ENCODE results near the gene EFNA3.

Gene EFNA3

DNA sequence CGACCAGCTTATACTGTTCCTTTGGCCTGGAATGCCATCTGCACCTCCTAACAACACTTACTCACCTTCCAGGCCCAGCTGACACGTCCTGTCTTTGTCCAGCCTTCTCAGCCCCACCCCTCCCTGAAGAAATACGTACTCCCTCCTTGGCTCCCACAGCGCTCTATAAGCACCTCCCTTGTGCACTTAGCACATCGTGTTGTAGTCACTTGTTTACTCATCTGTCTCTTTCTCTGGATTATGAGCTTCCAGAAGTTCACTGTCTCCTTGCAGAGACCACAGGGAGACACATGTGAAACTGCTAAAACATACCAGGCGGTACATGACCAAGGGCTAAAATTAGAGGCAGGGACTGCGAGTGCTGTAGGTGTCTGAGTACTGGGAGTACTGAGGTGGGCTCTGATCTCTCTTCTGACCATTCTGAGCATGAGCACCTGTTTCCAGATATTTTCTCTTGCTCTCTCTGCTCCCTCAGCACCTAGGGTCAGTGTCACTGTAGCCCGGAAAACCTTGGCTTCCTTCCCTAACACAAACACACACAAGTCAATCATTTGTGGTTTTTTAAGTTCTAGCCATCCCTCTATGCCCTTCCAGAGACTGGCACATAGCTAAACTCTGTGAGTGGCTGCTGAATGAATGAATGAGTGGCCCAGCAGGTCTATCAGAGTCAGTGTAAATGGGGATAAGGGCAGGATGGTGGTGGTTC lies 39.9 kb upstream of the EFNA3 start:
- Histone ChIP-seq H3K27ac (no peak overlapping the region), H3K4me3 (ENCODE audit: low read depth, low read length) (no peak overlapping the region), H3K27me3 (ENCODE audit: insufficient read depth, low read depth, severe bottlenecking) (no peaks in the 10 kb centered on the region), H3K36me3 (no peaks in the 10 kb centered on the region), H3K9me3 (ENCODE audit: severe bottlenecking) (no peaks in the 10 kb centered on the region)
- TF ChIP-seq, protein P1, sequence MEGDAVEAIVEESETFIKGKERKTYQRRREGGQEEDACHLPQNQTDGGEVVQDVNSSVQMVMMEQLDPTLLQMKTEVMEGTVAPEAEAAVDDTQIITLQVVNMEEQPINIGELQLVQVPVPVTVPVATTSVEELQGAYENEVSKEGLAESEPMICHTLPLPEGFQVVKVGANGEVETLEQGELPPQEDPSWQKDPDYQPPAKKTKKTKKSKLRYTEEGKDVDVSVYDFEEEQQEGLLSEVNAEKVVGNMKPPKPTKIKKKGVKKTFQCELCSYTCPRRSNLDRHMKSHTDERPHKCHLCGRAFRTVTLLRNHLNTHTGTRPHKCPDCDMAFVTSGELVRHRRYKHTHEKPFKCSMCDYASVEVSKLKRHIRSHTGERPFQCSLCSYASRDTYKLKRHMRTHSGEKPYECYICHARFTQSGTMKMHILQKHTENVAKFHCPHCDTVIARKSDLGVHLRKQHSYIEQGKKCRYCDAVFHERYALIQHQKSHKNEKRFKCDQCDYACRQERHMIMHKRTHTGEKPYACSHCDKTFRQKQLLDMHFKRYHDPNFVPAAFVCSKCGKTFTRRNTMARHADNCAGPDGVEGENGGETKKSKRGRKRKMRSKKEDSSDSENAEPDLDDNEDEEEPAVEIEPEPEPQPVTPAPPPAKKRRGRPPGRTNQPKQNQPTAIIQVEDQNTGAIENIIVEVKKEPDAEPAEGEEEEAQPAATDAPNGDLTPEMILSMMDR (IDR thresholded peaks at IDR 0.05; ENCODE audit: low read depth, low read length) = no peak
- no peak for DNase-seq

DNA sequence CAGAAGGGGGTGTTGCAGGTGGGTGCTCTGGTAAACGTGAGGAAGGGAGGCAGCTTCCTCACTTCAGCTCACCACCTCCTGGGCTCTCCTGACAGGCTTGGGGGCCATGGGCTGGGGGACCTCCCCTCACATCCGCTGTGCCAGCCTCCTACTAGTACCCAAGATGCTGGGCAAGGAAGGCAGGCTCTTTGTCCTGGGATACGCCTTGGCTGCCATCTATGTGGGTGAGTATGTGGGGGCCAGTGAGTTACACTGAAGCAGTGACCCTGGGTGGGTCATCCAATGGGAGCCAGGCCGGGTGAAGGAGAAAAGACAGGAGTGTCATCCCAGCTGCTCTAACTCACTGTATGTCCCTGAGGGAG lies 39.3 kb upstream of the EFNA3 start:
- DNase-seq = no peak
- TF ChIP-seq, protein P1 (IDR thresholded peaks at IDR 0.05; ENCODE audit: low read depth, low read length) = no peak
- H3K9me3 ChIP-seq (ENCODE audit: severe bottlenecking) = no peaks in the 10 kb centered on the region
- no peaks in the 10 kb centered on the region for H3K27me3 ChIP-seq (ENCODE audit: insufficient read depth, low read depth, severe bottlenecking)
- H3K27ac ChIP-seq = no peak overlapping the region
- no peaks in the 10 kb centered on the region for H3K36me3 ChIP-seq
- no peak overlapping the region for H3K4me3 ChIP-seq (ENCODE audit: low read depth, low read length)

DNA sequence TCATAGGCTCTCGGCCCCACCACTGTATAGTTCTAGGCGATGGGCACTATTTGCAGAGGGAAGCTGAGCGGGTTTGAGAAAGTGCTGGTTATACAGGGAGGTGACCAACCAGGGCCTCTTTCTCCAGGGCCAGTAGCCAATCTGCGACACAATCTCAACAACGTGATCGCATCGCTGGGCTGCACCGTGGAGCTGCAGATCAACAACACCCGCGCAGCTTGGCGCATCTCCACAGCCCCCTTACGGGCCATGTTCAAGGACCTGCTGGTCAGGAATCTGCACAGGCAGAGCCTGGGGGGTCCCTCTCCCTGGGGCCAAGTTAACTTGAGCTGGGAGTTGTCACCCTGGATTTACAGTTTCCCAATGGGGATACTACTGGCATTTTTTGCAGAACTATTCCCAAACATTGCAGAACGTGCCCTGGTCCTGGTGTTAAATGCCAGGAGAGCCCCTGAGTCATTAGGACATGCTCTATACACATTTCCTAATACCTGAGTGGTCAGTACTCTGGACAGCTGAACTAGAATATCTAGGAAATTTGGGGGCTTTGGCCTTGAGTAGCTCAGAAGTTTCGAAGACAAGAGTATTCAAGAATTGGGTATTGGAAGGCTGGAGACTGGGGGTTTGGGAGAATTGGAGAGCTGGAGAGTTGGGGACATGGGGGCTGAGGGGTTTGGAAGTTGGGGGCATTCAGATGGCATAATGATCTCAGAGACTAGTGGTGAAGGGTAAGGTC lies 38.1 kb upstream of the EFNA3 start:
- TF ChIP-seq, protein P1 (IDR thresholded peaks at IDR 0.05; ENCODE audit: low read depth, low read length) = no peak
- no peaks in the 10 kb centered on the region for H3K27me3 ChIP-seq (ENCODE audit: insufficient read depth, low read depth, severe bottlenecking)
- H3K27ac ChIP-seq = no peak overlapping the region
- H3K36me3 ChIP-seq = no peaks in the 10 kb centered on the region
- no peaks in the 10 kb centered on the region for H3K9me3 ChIP-seq (ENCODE audit: severe bottlenecking)
- DNase-seq = no peak
- no peak overlapping the region for H3K4me3 ChIP-seq (ENCODE audit: low read depth, low read length)

DNA sequence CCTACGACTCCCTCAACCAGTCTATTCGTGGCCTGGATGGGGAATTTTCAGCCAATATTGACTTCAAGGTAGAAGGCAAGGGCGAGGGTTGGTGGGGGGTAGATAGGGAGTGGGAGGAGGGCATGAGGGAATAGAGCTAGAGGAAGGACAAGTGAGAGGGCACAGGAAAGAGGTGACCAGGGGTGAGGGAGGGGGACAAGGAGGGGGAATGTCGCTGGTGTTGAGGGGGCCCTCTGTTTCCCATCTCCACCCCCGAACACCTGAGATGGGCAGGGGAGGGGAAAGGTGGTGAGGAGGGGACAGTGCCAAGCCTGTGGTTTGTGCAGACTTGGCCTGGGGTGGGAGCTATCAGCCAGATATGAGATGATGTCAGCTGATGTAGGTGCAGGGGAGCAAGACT lies 35.8 kb upstream of the EFNA3 start:
- no peak for DNase-seq
- H3K4me3 ChIP-seq (ENCODE audit: low read depth, low read length) = no peak overlapping the region

DNA sequence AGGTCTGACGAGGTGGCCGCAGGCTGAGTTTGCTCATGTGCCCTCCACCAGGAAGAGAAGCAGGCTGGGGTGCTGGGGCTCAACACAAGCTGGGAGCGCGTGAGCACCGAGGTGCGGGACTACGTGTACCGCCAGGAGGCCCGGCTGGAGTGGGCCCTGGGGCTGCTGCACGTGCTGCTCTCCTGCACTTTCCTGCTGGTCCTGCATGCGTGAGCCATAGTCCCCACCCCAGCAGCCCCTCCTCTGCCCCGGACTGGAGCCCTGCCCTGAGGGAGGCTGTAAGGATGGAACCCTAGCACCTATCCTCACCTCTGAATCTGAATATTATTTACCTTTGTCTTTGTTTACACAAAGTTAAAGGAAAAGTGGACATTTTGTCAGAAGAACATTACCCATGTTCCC lies 35.3 kb upstream of the EFNA3 start:
- H3K36me3 ChIP-seq = no peaks in the 10 kb centered on the region
- H3K27me3 ChIP-seq (ENCODE audit: insufficient read depth, low read depth, severe bottlenecking) = no peaks in the 10 kb centered on the region
- no peak overlapping the region for H3K4me3 ChIP-seq (ENCODE audit: low read depth, low read length)
- no peak for DNase-seq
- H3K9me3 ChIP-seq (ENCODE audit: severe bottlenecking) = no peaks in the 10 kb centered on the region
- no peak overlapping the region for H3K27ac ChIP-seq
- TF ChIP-seq, protein P1 (IDR thresholded peaks at IDR 0.05; ENCODE audit: low read depth, low read length) = no peak

More for the DNA sequence above, 35.8 kb upstream of the EFNA3 start:
- no peak overlapping the region for H3K27ac ChIP-seq
- no peaks in the 10 kb centered on the region for H3K27me3 ChIP-seq (ENCODE audit: insufficient read depth, low read depth, severe bottlenecking)
- H3K9me3 ChIP-seq (ENCODE audit: severe bottlenecking) = no peaks in the 10 kb centered on the region
- TF ChIP-seq, protein P1 (IDR thresholded peaks at IDR 0.05; ENCODE audit: low read depth, low read length) = no peak
- no peaks in the 10 kb centered on the region for H3K36me3 ChIP-seq
